Endothelial cell of umbilical vein (primary cell): ENCODE measurements around the gene RNF10. TPM values are rescaled to one million over a fixed set of nuclear protein-coding genes. Genes with fewer than 3 reads are reported as not detected.

Experiments used
- BruUV-seq: library from RNA; stranded (reverse); fragments of 400-500 nt; replicated peaks from 2 replicates; lab custom pipeline; 2021; lab: Mats Ljungman, UMichigan
- CTCF ChIA-PET: fragments of 300-600, 350-600 bp; sonication (Branson Sonifier 250); formaldehyde crosslinking; loops from one replicate; lab custom pipeline; 2021; ENCODE audit warnings: antibody characterized with exemption, inconsistent platforms; lab: Charles Lee
- POLR2A ChIA-PET: fragments of 300-600, 350-600 bp; sonication (Branson Sonifier 250); formaldehyde crosslinking; loops from one replicate; lab custom pipeline; 2021; ENCODE audit warnings: antibody characterized with exemption, inconsistent platforms; lab: Charles Lee
- DNase-seq: peaks from one replicate; pipeline ENCODE4 v3.0.0-alpha.2; 2011; ENCODE audit warnings: low read depth, low spot score
- FAIRE-seq: peaks from 2 replicates; lab custom pipeline; 2011; peaks lifted over from hg19 to GRCh38; lab: Jason Lieb, UNC
- H2AFZ ChIP-seq: 2 replicates; pipeline ENCODE4 v1.6.0; 2012; ENCODE audit warnings: low read depth, low read length, control low read depth, inconsistent platforms
- H3K27ac ChIP-seq: 2 replicates; pipeline ENCODE4 v1.5.1; 2011; ENCODE audit warnings: low read depth, mild to moderate bottlenecking, control low read depth, low read length, moderate library complexity; ENCODE audit not compliant: insufficient read depth
- H3K27me3 ChIP-seq, 2 experiments: 2 replicates each; pipeline versions ENCODE4 v1.6.0 to v1.6.1; 2011; ENCODE audit warnings: low read length in 2 of 2, mixed read lengths in 1 of 2; ENCODE audit not compliant: control insufficient read depth in 2 of 2, insufficient read depth in 2 of 2
- H3K36me3 ChIP-seq, 2 experiments: 2 replicates in 1 of 2; 3 replicates in 1 of 2; pipeline ENCODE4 v1.5.1; 2011; ENCODE audit warnings: low read length in 2 of 2, mild to moderate bottlenecking in 1 of 2, moderate library complexity in 1 of 2; ENCODE audit not compliant: control insufficient read depth in 2 of 2, insufficient read depth in 2 of 2; ENCODE audit errors: extremely low read depth in 1 of 2
- H3K4me1 ChIP-seq: 3 replicates; pipeline ENCODE4 v1.5.1; 2011; ENCODE audit warnings: mild to moderate bottlenecking, low read length; ENCODE audit not compliant: control insufficient read depth, insufficient read depth; ENCODE audit errors: extremely low read depth
- H3K4me2 ChIP-seq: 2 replicates; pipeline ENCODE4 v1.6.1; 2011; ENCODE audit warnings: low read length, control low read depth, mixed read lengths; ENCODE audit not compliant: insufficient read depth
- H3K4me3 ChIP-seq, 3 experiments: fragments of 200-600 bp in 1 of 3; sonication (generic), shearing (Covaris generic) in 1 of 3; replicated peaks in 1 of 3; 2 replicates each; pipeline ENCODE4 v1.5.1; 2011 to 2016; ENCODE audit warnings: control low read depth in 3 of 3, low read length in 3 of 3, mild to moderate bottlenecking in 2 of 3, inconsistent platforms in 1 of 3, low read depth in 1 of 3, moderate library complexity in 1 of 3; ENCODE audit not compliant: insufficient read depth in 1 of 3
- H3K79me2 ChIP-seq: 2 replicates; pipeline ENCODE4 v1.6.0; 2012; ENCODE audit warnings: low read length, inconsistent platforms; ENCODE audit not compliant: control insufficient read depth, insufficient read depth
- H3K9ac ChIP-seq: replicated peaks from 2 replicates; pipeline ENCODE3; 2011; ENCODE audit warnings: low read length, control low read depth; ENCODE audit not compliant: insufficient read depth; ENCODE audit errors: extremely low read depth
- H3K9me1 ChIP-seq: replicated peaks from 3 replicates; pipeline ENCODE4 v1.6.0; 2011; ENCODE audit warnings: mild to moderate bottlenecking, low read length; ENCODE audit not compliant: control insufficient read depth, insufficient read depth; ENCODE audit errors: extremely low read depth
- H3K9me3 ChIP-seq: replicated peaks from 2 replicates; pipeline ENCODE4 v1.5.1; 2012; ENCODE audit warnings: low read length, inconsistent platforms; ENCODE audit not compliant: control insufficient read depth, insufficient read depth
- H4K20me1 ChIP-seq: replicated peaks from 2 replicates; pipeline ENCODE3; 2011; ENCODE audit warnings: mild to moderate bottlenecking, low read length; ENCODE audit not compliant: control insufficient read depth, insufficient read depth; ENCODE audit errors: extremely low read depth
- EZH2 ChIP-seq: IDR thresholded peaks from 2 replicates; pipeline ENCODE4 v1.6.1; 2012; ENCODE audit warnings: borderline replicate concordance, low read depth, mild to moderate bottlenecking, moderate library complexity, low read length, inconsistent platforms; ENCODE audit not compliant: severe bottlenecking
- FOS ChIP-seq: IDR thresholded peaks from 2 replicates; pipeline ENCODE4 v1.6.1; 2011; ENCODE audit warnings: mild to moderate bottlenecking, low read length, moderate library complexity, borderline replicate concordance; ENCODE audit not compliant: insufficient read depth
- GATA2 ChIP-seq: IDR thresholded peaks from 2 replicates; pipeline ENCODE4 v1.7.0; 2011; ENCODE audit warnings: low read depth, mild to moderate bottlenecking, moderate library complexity, mixed read lengths, low read length; ENCODE audit not compliant: insufficient read length, insufficient read depth
- JUN ChIP-seq: IDR thresholded peaks from 2 replicates; pipeline ENCODE4 v1.6.1; 2011; ENCODE audit warnings: borderline replicate concordance, low read depth; ENCODE audit not compliant: insufficient read length, insufficient read depth
- MYC ChIP-seq: IDR thresholded peaks from one replicate; pipeline ENCODE4 v1.6.1; 2011; ENCODE audit warnings: mild to moderate bottlenecking, low read depth, low read length
- POLR2A ChIP-seq: IDR thresholded peaks from 2 replicates; pipeline ENCODE4 v1.6.1; 2012; ENCODE audit warnings: low read depth, mild to moderate bottlenecking, control low read depth, low read length
- POLR2AphosphoS5 ChIP-seq: IDR thresholded peaks from 2 replicates; pipeline ENCODE4 v1.6.1; 2012; ENCODE audit warnings: low read depth, mild to moderate bottlenecking, control low read depth, low read length, moderate library complexity; ENCODE audit not compliant: insufficient read depth
- dilution Hi-C: fragments of 300-500 bp; cut with MboI; formaldehyde crosslinking; loops from one replicate; pipeline ENCODE4 v1.15.0; 2019; ENCODE audit warnings: low sequenced_read_pairs; ENCODE audit not compliant: extremely low pct_ligation_motif_present
- intact Hi-C: fragments of 100-400 bp; cut with micrococcal nuclease; formaldehyde crosslinking; loops from one replicate; pipeline ENCODE4 v1.10.0; 2022
- polyA plus RNA-seq, 4 experiments: library from polyadenylated mRNA; depleted of rRNA in 3 of 4; stranded (reverse) in 3 of 4; unstranded in 1 of 4; fragments of >200 nt; gene quantifications; 2 replicates each; pipeline versions ENCODE4 v1.2.1 to v1.2.3, GENCODE V29; 2011 to 2012; ENCODE audit warnings: missing spikeins in 1 of 4
- total RNA-seq: library from RNA; stranded (reverse); gene quantifications from 2 replicates; pipeline ENCODE4 v1.2.3, GENCODE V29; 2021
- TF ChIP-seq, protein P1 (sequence below), 2 donors: IDR thresholded peaks; 1 replicate in 1 of 2; 2 replicates in 1 of 2; pipeline ENCODE4 v1.5.1; 2011; ENCODE audit warnings: low read length in 2 of 2, mild to moderate bottlenecking in 2 of 2, moderate library complexity in 2 of 2, control low read depth in 1 of 2, inconsistent platforms in 1 of 2, low read depth in 1 of 2; ENCODE audit not compliant: insufficient read depth in 1 of 2; ENCODE audit errors: extremely low read depth in 1 of 2
- TF ChIP-seq, protein P2 (sequence below): IDR thresholded peaks from 2 replicates; pipeline ENCODE4 v1.6.1; 2011; ENCODE audit not compliant: insufficient read depth, insufficient read length

Gene RNF10
- total and polyA plus RNA-seq, 2 donors (not counting 3 experiments of a cell fraction or from before 2014, with no cell fraction given) = 120 to 236 TPM

DNA sequence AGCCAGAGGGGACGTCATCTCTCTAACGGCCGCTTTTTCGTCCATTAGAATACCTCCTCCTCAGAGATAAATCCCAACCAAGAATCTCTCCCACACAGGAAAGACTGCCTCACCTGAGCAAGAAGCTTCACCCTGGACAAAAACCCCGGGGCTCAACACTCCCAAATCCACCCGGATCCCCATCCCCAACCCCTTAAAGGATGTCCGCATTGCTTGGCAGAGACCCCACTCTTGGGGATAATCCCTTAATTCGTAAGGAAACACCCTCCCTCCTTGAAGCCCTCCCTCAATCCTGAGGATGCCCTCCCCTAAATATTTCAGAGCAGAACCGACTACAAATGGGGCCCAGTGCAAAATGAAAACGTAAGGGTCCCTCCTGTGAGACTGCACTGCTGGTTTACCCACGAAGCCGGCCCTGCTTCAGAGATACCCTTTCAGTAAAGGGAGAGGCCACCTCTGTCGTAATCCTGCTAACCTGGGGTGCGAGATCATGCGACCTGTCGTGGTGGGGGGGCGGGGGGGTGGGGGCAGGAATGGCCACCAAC lies 38.9 kb upstream of the RNF10 start:
- Histone ChIP-seq H3K27me3 (no peaks in the 10 kb centered on the region), H3K27ac (no peak overlapping the region), H3K36me3 (peaks cover 6 to 10% of the 10 kb centered on the region in 2 experiments), H3K4me3 (peak overlapping the region; percentile 4 to 64 (median 48)), H3K9me3 (no peaks in the 10 kb centered on the region), H3K9me1 (no peaks in the 10 kb centered on the region), H3K9ac (peak overlapping the region; percentile 12), H3K4me2 (peak overlapping the region; percentile 64), H3K79me2 (peaks cover 24% of the 10 kb centered on the region), H3K4me1 (peaks cover 15% of the 10 kb centered on the region), H4K20me1 (peaks cover 11% of the 10 kb centered on the region), H2AFZ (peak overlapping the region; percentile 4)
- no peak for DNase-seq
- ChIA-PET CTCF (interaction anchor here (0.7 to 3.6 kb wide), 4 partner anchors 21 to 35 kb away, joined by 3 to 29 read pairs (median 6); partner anchors contain the start of gene COQ5), POLR2A (interaction anchor here (0.7 to 2.1 kb wide), 5 partner anchors 10 to 44 kb away, joined by 3 to 24 read pairs (median 6); partner anchors contain the start of gene SRSF9)
- FAIRE-seq = no peak
- TF ChIP-seq POLR2A = no peak
- no peak for TF ChIP-seq GATA2
- TF ChIP-seq JUN = no peak
- no peak for TF ChIP-seq POLR2AphosphoS5
- no peak for TF ChIP-seq FOS
- TF ChIP-seq, protein P1, sequence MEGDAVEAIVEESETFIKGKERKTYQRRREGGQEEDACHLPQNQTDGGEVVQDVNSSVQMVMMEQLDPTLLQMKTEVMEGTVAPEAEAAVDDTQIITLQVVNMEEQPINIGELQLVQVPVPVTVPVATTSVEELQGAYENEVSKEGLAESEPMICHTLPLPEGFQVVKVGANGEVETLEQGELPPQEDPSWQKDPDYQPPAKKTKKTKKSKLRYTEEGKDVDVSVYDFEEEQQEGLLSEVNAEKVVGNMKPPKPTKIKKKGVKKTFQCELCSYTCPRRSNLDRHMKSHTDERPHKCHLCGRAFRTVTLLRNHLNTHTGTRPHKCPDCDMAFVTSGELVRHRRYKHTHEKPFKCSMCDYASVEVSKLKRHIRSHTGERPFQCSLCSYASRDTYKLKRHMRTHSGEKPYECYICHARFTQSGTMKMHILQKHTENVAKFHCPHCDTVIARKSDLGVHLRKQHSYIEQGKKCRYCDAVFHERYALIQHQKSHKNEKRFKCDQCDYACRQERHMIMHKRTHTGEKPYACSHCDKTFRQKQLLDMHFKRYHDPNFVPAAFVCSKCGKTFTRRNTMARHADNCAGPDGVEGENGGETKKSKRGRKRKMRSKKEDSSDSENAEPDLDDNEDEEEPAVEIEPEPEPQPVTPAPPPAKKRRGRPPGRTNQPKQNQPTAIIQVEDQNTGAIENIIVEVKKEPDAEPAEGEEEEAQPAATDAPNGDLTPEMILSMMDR (IDR thresholded peaks at IDR 0.05; ENCODE audit: extremely low read depth in 1 of 2, insufficient read depth in 1 of 2, low read depth in 1 of 2, low read length in 2 of 2) = no peak
- no peak for TF ChIP-seq EZH2
- TF ChIP-seq, protein P2, sequence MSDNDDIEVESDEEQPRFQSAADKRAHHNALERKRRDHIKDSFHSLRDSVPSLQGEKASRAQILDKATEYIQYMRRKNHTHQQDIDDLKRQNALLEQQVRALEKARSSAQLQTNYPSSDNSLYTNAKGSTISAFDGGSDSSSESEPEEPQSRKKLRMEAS = no peak
- TF ChIP-seq MYC = no peak
- intact Hi-C loops = loop anchor here (1.0 kb wide), 1 partner anchor 26 kb away; the partner anchor contains the start of gene SRSF9
- BruUV-seq = no TSS peak
- dilution Hi-C loops = no loop called here
